ENCODE data around the gene CACNG1. TPM values are rescaled to one million over a fixed set of nuclear protein-coding genes. Genes with fewer than 3 reads are reported as not detected.

CACNG1 gene
- total and polyA plus RNA-seq, 8 donors, result not detected

- Histone ChIP-seq H3K27me3 (no peaks in the 10 kb centered on the region), H3K9me3 (no peaks in the 10 kb centered on the region), H3K4me1 (peaks cover 0 to 31% (median 15%) of the 10 kb centered on the region in 4 donors), H3K27ac (no peak overlapping the region), H3K4me3 (no peak overlapping the region), H3K36me3 (peaks cover 4 to 45% (median 34%) of the 10 kb centered on the region in 4 donors)
- 94 to 99% (median 97%) methylated on average over 2 of the region's 2 CpGs for WGBS, 5 donors
- no peak for DNase-seq
- TF ChIP-seq POLR2A (IDR thresholded peaks at IDR 0.05) (no peak), EP300 (IDR thresholded peaks at IDR 0.05) (no peak), POLR2AphosphoS5 (IDR thresholded peaks at IDR 0.05) (no peak), CTCF (IDR thresholded peaks at IDR 0.05) (no peak)
- intact Hi-C loops (cut with DNase I; ENCODE audit: low total_unique reads), result no loop called here
These were observed 35.1 kb downstream of the CACNG1 start for GRCh38 chr17:67079491-67079890.

- Histone ChIP-seq H3K9me3 (no peaks in the 10 kb centered on the region), H3K27ac (no peak overlapping the region), H3K36me3 (peaks cover 4 to 56% (median 46%) of the 10 kb centered on the region in 4 donors), H3K4me3 (no peak overlapping the region), H3K4me1 (peaks cover 0 to 20% (median 11%) of the 10 kb centered on the region in 4 donors), H3K27me3 (no peaks in the 10 kb centered on the region)
- WGBS, 5 donors, result 78 to 88% (median 82%) methylated on average over 2 of the region's 2 CpGs
- TF ChIP-seq POLR2A (IDR thresholded peaks at IDR 0.05) (no peak), CTCF (IDR thresholded peaks at IDR 0.05) (no peak), EP300 (IDR thresholded peaks at IDR 0.05) (no peak), POLR2AphosphoS5 (IDR thresholded peaks at IDR 0.05) (no peak)
- intact Hi-C loops (cut with DNase I; ENCODE audit: low total_unique reads), result no loop called here
- DNase-seq, result no peak
These were observed 36.5 kb downstream of the CACNG1 start for GRCh38 chr17:67080804-67081203.

GRCh38 chr17:67082107-67082506 is 37.8 kb downstream of the CACNG1 start:
- no peak overlapping the region for H3K27ac ChIP-seq
- DNase-seq, result no peak
- H3K4me3 ChIP-seq, result no peak overlapping the region
- no peaks in the 10 kb centered on the region for H3K9me3 ChIP-seq
- TF ChIP-seq EP300 (IDR thresholded peaks at IDR 0.05) (no peak), CTCF (IDR thresholded peaks at IDR 0.05) (no peak), POLR2A (IDR thresholded peaks at IDR 0.05) (no peak), POLR2AphosphoS5 (IDR thresholded peaks at IDR 0.05) (no peak)
- H3K36me3 ChIP-seq, result peaks cover 15 to 60% (median 50%) of the 10 kb centered on the region in 4 donors
- intact Hi-C loops (cut with DNase I; ENCODE audit: low total_unique reads), result no loop called here
- H3K4me1 ChIP-seq, result peaks cover 0 to 10% (median 3%) of the 10 kb centered on the region in 4 donors
- 60 to 78% (median 74%) methylated on average over 1 of the region's 1 CpG for WGBS, 5 donors
- no peaks in the 10 kb centered on the region for H3K27me3 ChIP-seq

- intact Hi-C loops (cut with DNase I; ENCODE audit: low total_unique reads), result no loop called here
- WGBS, 5 donors, result 85 to 93% (median 89%) methylated on average over 3 of the region's 3 CpGs
These were observed 41.1 kb downstream of the CACNG1 start for GRCh38 chr17:67085406-67085805.

More at GRCh38 chr17:67085406-67085805, 41.1 kb downstream of the CACNG1 start:
- DNase-seq, result no peak
- Histone ChIP-seq H3K36me3 (peaks cover 11 to 58% (median 51%) of the 10 kb centered on the region in 4 donors), H3K4me3 (no peak overlapping the region), H3K27me3 (no peaks in the 10 kb centered on the region), H3K27ac (no peak overlapping the region), H3K9me3 (no peaks in the 10 kb centered on the region), H3K4me1 (peaks cover 0 to 10% (median 3%) of the 10 kb centered on the region in 4 donors)
- TF ChIP-seq POLR2AphosphoS5 (IDR thresholded peaks at IDR 0.05), result no peak
- TF ChIP-seq CTCF (IDR thresholded peaks at IDR 0.05), result no peak
- TF ChIP-seq POLR2A (IDR thresholded peaks at IDR 0.05), result no peak
- no peak for TF ChIP-seq EP300 (IDR thresholded peaks at IDR 0.05)
